Kidney (tissue), 14 donors: ENCODE results near the gene ESYT3. TPM values are rescaled to one million over a fixed set of nuclear protein-coding genes. Genes with fewer than 3 reads are reported as not detected.

ENCODE experiments used
- DNase-seq, 5 donors: peaks; one replicate each; pipeline ENCODE4 v3.0.0-alpha.2; 2013 to 2020
- FAIRE-seq: peaks from 2 replicates; lab custom pipeline; 2012; peaks lifted over from hg19 to GRCh38; lab: Jason Lieb, UNC
- H3K27ac ChIP-seq, 2 donors: one replicate each; pipeline ENCODE4 v1.7.0; 2013; ENCODE audit warnings: low read depth in 2 of 2, low read length in 2 of 2, inconsistent platforms in 1 of 2
- H3K27me3 ChIP-seq: one replicate; pipeline ENCODE4 v1.7.1; 2013; ENCODE audit warnings: low read length, inconsistent platforms; ENCODE audit not compliant: control insufficient read depth, insufficient read depth
- H3K36me3 ChIP-seq, 3 donors: one replicate each; pipeline versions ENCODE4 v1.7.0 to v1.7.1; 2013; ENCODE audit warnings: low read length in 3 of 3, control low read depth in 1 of 3, inconsistent platforms in 1 of 3; ENCODE audit not compliant: insufficient read depth in 3 of 3, control insufficient read depth in 2 of 3
- H3K4me1 ChIP-seq, 3 donors: one replicate each; pipeline versions ENCODE4 v1.7.0 to v1.7.1; 2013; ENCODE audit warnings: low read length in 3 of 3, inconsistent platforms in 1 of 3, low read depth in 1 of 3; ENCODE audit not compliant: control insufficient read depth in 2 of 3, insufficient read depth in 2 of 3
- H3K4me3 ChIP-seq, 3 donors: one replicate each; pipeline versions ENCODE4 v1.7.0 to v1.8.1; 2013; ENCODE audit warnings: low read length in 3 of 3, control low read depth in 1 of 3, inconsistent platforms in 1 of 3
- H3K9ac ChIP-seq, 3 donors: one replicate each; pipeline versions ENCODE4 v1.7.0 to v1.7.1; 2013; ENCODE audit warnings: low read length in 3 of 3, control low read depth in 1 of 3, inconsistent platforms in 1 of 3
- H3K9me3 ChIP-seq, 3 donors: one replicate each; pipeline versions ENCODE4 v1.7.0 to v1.7.1; 2013; ENCODE audit warnings: low read length in 3 of 3, control low read depth in 1 of 3, inconsistent platforms in 1 of 3; ENCODE audit not compliant: control insufficient read depth in 2 of 3, insufficient read depth in 1 of 3
- intact Hi-C: fragments of 100-400 bp; cut with DNase I; formaldehyde crosslinking; loops from one replicate; pipeline ENCODE4 v1.11.1; 2022
- polyA plus RNA-seq: library from polyadenylated mRNA; stranded (reverse); fragments of 350-450 nt; fragmentation: Illumina TruSeq; extraction: RNeasy Lipid Tissue Mini Kit (QIAGEN cat#74804); gene quantifications from one replicate; pipeline ENCODE4 v1.2.3, GENCODE V29; 2014; ENCODE audit warnings: low read depth, low replicate concordance; ENCODE audit not compliant: insufficient read depth
- total RNA-seq: library from RNA; stranded (reverse); fragmentation: NEBNext Ultra II Directional; extraction: Animal tissue kit (Norgen Biotek cat#: 25700); gene quantifications from one replicate; pipeline ENCODE4 v1.2.1, GENCODE V29; 2021
- TF ChIP-seq, protein P1 (sequence below): IDR thresholded peaks from 3 replicates; pipeline ENCODE4 v1.5.1; 2012; ENCODE audit warnings: mild to moderate bottlenecking, moderate library complexity, borderline replicate concordance; ENCODE audit not compliant: insufficient read depth; ENCODE audit errors: extremely low read depth
- donor health status: control.
- donor health status: control.
- donor health status: control.
- donor health status: control.
- donor health status: control.
- donor health status: DM: yes; HTN: yes; CAD: no.
- donor health status: Normal renal cell carcinoma (clear cell type).

The ESYT3 gene
- total and polyA plus RNA-seq, 2 donors from 2014 or later: 1.5 to 5.3 TPM

DNA sequence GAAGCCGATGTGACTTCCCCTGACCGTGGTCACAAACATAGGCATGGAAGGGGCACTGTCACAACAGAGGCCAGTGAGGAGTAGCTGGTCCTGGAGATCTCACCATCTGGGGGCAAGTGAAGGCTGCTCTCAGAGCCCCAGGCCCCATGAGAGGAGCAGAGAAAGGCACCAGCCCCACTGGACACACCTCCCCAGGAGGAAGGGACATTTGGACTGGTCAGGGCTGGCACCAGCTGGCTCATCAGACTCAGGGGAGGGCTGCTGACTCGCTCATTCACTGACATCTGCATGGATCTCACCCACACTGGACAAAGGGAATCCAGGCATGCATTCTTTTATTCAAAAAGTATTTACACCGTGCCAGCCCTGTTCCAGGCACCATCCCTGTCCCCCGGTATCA lies 26.8 kb downstream of the ESYT3 start:
- DNase-seq (no peak), FAIRE-seq (no peak)
- Histone ChIP-seq H3K9ac (no peak overlapping the region), H3K4me3 (no peak overlapping the region), H3K27me3 (no peaks in the 10 kb centered on the region), H3K9me3 (no peaks in the 10 kb centered on the region), H3K27ac (no peak overlapping the region), H3K36me3 (no peaks in the 10 kb centered on the region), H3K4me1 (no peaks in the 10 kb centered on the region)
- intact Hi-C loops: no loop called here
- TF ChIP-seq, protein P1, sequence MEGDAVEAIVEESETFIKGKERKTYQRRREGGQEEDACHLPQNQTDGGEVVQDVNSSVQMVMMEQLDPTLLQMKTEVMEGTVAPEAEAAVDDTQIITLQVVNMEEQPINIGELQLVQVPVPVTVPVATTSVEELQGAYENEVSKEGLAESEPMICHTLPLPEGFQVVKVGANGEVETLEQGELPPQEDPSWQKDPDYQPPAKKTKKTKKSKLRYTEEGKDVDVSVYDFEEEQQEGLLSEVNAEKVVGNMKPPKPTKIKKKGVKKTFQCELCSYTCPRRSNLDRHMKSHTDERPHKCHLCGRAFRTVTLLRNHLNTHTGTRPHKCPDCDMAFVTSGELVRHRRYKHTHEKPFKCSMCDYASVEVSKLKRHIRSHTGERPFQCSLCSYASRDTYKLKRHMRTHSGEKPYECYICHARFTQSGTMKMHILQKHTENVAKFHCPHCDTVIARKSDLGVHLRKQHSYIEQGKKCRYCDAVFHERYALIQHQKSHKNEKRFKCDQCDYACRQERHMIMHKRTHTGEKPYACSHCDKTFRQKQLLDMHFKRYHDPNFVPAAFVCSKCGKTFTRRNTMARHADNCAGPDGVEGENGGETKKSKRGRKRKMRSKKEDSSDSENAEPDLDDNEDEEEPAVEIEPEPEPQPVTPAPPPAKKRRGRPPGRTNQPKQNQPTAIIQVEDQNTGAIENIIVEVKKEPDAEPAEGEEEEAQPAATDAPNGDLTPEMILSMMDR: no peak

DNA sequence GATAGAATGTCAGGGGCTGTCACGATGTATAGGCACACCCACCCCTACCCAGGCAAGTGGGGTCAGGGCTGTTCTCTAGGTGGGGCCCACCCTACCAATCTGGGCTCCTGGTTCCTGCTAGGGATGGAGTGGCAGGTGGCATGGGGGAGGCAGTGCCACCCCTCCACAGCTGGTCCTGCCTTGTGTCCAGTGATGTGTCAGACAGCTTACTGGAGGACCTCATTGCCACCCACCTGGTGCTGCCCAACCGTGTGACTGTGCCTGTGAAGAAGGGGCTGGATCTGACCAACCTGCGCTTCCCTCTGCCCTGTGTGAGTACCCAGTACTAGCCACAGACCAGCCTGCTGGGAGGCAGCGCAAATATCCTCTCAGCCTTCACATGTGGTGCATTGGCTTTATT lies 27.5 kb downstream of the ESYT3 start:
- no peak overlapping the region for H3K27ac ChIP-seq
- no peak overlapping the region for H3K9ac ChIP-seq
- TF ChIP-seq, protein P1: no peak
- no peaks in the 10 kb centered on the region for H3K27me3 ChIP-seq
- no peak overlapping the region for H3K4me3 ChIP-seq
- FAIRE-seq (no peak), DNase-seq (peak in 2 of 5 donors; percentile 12 to 14)
- H3K4me1 ChIP-seq: no peaks in the 10 kb centered on the region
- H3K36me3 ChIP-seq: no peaks in the 10 kb centered on the region
- H3K9me3 ChIP-seq: no peaks in the 10 kb centered on the region
- intact Hi-C loops: no loop called here

DNA sequence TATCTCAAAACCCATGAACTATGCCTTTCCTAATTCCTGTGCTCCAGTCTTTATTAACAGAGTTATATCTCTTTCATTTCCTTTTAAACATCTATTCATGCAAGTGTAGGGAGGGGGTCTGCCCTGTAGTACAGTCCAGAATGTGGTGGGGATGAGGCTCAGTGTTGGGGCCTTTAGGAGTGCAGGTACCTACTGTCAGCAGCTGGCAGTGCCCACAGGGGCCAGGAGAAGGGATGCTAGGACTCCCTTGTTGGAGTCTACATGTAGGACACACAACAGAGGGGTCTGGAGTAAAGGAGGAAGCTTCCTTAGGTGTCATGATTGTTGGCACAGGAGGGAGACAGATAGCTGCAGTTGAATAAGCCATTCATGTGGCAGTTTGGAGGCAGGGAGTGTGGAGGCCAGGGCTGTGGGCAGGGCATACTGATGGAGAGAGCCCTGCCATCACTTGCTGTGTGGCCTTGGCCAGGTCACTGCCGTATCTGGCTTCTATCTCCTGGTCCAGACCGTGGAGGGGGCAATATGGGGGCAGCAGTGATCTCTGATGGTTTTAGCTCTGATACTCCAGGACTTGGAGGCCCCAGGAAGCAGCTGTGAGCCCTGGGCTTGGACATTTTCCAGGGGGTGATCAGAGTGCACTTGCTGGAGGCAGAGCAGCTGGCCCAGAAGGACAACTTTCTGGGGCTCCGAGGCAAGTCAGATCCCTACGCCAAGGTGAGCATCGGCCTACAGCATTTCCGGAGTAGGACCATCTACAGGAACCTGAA lies 29.5 kb downstream of the ESYT3 start:
- Histone ChIP-seq H3K4me3 (no peak overlapping the region), H3K4me1 (no peaks in the 10 kb centered on the region), H3K36me3 (no peaks in the 10 kb centered on the region), H3K27me3 (no peaks in the 10 kb centered on the region), H3K9me3 (no peaks in the 10 kb centered on the region), H3K27ac (no peak overlapping the region), H3K9ac (no peak overlapping the region)
- DNase-seq: peak in 2 of 5 donors; percentile 33 to 46
- intact Hi-C loops: no loop called here
- no peak for FAIRE-seq
- TF ChIP-seq, protein P1: no peak
